ENCODE measurements around the gene IMMP1L. TPM values are rescaled to one million over a fixed set of nuclear protein-coding genes. Genes with fewer than 3 reads are reported as not detected.

Gene IMMP1L
- total RNA-seq, 4 donors from 2014 or later = 14.2 to 30.6 (median 23.7) TPM

GRCh38 chr11:31433851-31434250 lies 75.6 kb downstream of the IMMP1L start:
- Histone ChIP-seq H3K36me3 (peaks cover 0 to 17% of the 10 kb centered on the region in 2 donors), H3K27ac (no peak overlapping the region), H3K27me3 (no peaks in the 10 kb centered on the region), H3K4me3 (no peak overlapping the region), H3K9me3 (no peaks in the 10 kb centered on the region), H3K4me1 (no peaks in the 10 kb centered on the region)
- DNase-seq (no peak), ATAC-seq (no peak)
- TF ChIP-seq POLR2A (IDR thresholded peaks at IDR 0.05) = no peak
- TF ChIP-seq, protein P1, sequence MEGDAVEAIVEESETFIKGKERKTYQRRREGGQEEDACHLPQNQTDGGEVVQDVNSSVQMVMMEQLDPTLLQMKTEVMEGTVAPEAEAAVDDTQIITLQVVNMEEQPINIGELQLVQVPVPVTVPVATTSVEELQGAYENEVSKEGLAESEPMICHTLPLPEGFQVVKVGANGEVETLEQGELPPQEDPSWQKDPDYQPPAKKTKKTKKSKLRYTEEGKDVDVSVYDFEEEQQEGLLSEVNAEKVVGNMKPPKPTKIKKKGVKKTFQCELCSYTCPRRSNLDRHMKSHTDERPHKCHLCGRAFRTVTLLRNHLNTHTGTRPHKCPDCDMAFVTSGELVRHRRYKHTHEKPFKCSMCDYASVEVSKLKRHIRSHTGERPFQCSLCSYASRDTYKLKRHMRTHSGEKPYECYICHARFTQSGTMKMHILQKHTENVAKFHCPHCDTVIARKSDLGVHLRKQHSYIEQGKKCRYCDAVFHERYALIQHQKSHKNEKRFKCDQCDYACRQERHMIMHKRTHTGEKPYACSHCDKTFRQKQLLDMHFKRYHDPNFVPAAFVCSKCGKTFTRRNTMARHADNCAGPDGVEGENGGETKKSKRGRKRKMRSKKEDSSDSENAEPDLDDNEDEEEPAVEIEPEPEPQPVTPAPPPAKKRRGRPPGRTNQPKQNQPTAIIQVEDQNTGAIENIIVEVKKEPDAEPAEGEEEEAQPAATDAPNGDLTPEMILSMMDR (IDR thresholded peaks at IDR 0.05 in 4 of 5, conservative IDR thresholded peaks at IDR 0.05 in 1 of 5) = no peak
- in situ Hi-C loops (cut with MboI; ENCODE audit: low sequenced_read_pairs in 4 of 4) (no loop called here), intact Hi-C loops (cut with DNase I; ENCODE audit: low total_unique reads) (no loop called here)

DNA sequence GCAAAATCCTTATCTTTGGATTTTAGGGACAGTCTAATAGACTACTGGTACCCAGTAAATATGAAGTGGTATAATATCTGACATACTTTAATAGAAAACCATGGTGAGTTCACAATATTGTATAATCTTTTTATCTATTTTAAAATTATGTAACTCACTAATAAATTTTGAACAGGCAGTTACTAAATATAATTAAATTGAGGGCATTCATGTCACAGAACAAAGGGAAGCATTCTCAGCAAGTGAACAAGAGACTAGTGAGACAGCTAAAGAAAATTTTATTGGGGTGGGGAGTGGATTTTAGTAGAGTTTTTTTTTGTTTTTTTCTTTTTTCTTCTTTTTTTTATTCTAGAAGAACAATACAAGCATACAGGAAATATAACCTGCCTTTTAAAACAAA lies 84.8 kb downstream of the IMMP1L start:
- intact Hi-C loops (cut with DNase I; ENCODE audit: low total_unique reads) (no loop called here), in situ Hi-C loops (cut with MboI; ENCODE audit: low sequenced_read_pairs in 4 of 4) (no loop called here)
- no peak for ATAC-seq
- no peak overlapping the region for H3K4me3 ChIP-seq
- no peak overlapping the region for H3K27ac ChIP-seq
- peaks cover 0 to 2% of the 10 kb centered on the region in 2 donors for H3K36me3 ChIP-seq
- TF ChIP-seq POLR2A (IDR thresholded peaks at IDR 0.05) = no peak
- TF ChIP-seq, protein P1 (IDR thresholded peaks at IDR 0.05 in 4 of 5, conservative IDR thresholded peaks at IDR 0.05 in 1 of 5) = no peak
- no peaks in the 10 kb centered on the region for H3K4me1 ChIP-seq
- H3K9me3 ChIP-seq = no peaks in the 10 kb centered on the region
- DNase-seq = no peak
- H3K27me3 ChIP-seq = no peaks in the 10 kb centered on the region

GRCh38 chr11:31422703-31423102 lies 86.7 kb downstream of the IMMP1L start:
- no peaks in the 10 kb centered on the region for H3K27me3 ChIP-seq
- H3K4me1 ChIP-seq = no peaks in the 10 kb centered on the region
- H3K36me3 ChIP-seq = no peaks in the 10 kb centered on the region
- no peak overlapping the region for H3K27ac ChIP-seq
- no peaks in the 10 kb centered on the region for H3K9me3 ChIP-seq
- DNase-seq (no peak), ATAC-seq (no peak)
- H3K4me3 ChIP-seq = no peak overlapping the region
- in situ Hi-C loops (cut with MboI; ENCODE audit: low sequenced_read_pairs in 4 of 4) = no loop called here
- TF ChIP-seq, protein P1 (IDR thresholded peaks at IDR 0.05 in 4 of 5, conservative IDR thresholded peaks at IDR 0.05 in 1 of 5) = no peak
- no peak for TF ChIP-seq POLR2A (IDR thresholded peaks at IDR 0.05)
- intact Hi-C loops (cut with DNase I; ENCODE audit: low total_unique reads) = no loop called here

DNA sequence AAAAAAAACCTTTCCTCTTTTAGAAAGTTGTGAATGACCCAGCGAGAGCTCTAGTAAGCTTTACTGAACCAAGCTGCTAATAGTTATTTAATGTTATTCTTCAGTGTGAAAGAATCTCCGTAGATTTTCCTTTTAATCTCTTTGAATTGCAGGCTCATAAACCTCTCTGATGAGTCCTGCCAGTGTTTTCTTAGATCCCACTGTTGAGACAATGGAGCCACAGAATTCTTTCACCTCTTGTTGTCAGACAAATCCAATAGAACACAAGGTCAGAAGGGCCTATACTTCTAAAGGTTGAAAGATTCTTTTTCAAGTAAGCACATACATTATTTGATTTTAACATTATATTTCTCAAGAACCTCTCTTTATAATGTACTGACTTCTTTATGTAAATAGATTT lies 87.6 kb downstream of the IMMP1L start:
- Histone ChIP-seq H3K27ac (no peak overlapping the region), H3K36me3 (no peaks in the 10 kb centered on the region), H3K27me3 (no peaks in the 10 kb centered on the region), H3K4me1 (peaks cover 0 to 7% of the 10 kb centered on the region in 2 donors), H3K4me3 (no peak overlapping the region), H3K9me3 (no peaks in the 10 kb centered on the region)
- TF ChIP-seq, protein P1 (IDR thresholded peaks at IDR 0.05 in 4 of 5, conservative IDR thresholded peaks at IDR 0.05 in 1 of 5) = no peak
- TF ChIP-seq POLR2A (IDR thresholded peaks at IDR 0.05) = no peak
- ATAC-seq (no peak), DNase-seq (no peak)
- intact Hi-C loops (cut with DNase I; ENCODE audit: low total_unique reads) (no loop called here), in situ Hi-C loops (cut with MboI; ENCODE audit: low sequenced_read_pairs in 4 of 4) (no loop called here)

DNA sequence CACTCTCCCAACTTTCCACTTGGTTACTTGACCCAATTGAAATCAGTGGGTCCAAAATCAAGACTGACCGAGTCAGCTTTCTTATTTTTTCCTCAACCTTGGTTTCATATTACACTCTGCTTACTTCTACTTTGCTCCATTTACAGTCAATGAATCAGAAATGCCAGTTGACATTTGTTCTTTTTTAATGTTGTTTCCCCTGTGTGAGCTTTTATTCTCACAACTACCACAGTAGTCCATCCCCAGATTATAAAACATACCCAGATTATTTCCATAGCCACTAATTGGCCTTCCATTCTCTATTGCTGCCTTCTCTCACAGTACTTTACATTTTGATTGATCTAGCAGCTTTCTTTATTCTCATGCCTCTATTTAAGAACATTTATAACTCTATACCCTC lies 89.8 kb downstream of the IMMP1L start:
- no peak for TF ChIP-seq POLR2A (IDR thresholded peaks at IDR 0.05)
- TF ChIP-seq, protein P1 (IDR thresholded peaks at IDR 0.05 in 4 of 5, conservative IDR thresholded peaks at IDR 0.05 in 1 of 5) = no peak
- in situ Hi-C loops (cut with MboI; ENCODE audit: low sequenced_read_pairs in 4 of 4) (no loop called here), intact Hi-C loops (cut with DNase I; ENCODE audit: low total_unique reads) (no loop called here)

More for the DNA sequence above, 89.8 kb downstream of the IMMP1L start:
- DNase-seq (no peak), ATAC-seq (no peak)
- H3K9me3 ChIP-seq = no peaks in the 10 kb centered on the region
- H3K36me3 ChIP-seq = no peaks in the 10 kb centered on the region
- no peak overlapping the region for H3K27ac ChIP-seq
- no peaks in the 10 kb centered on the region for H3K27me3 ChIP-seq
- H3K4me1 ChIP-seq = peaks cover 0 to 9% of the 10 kb centered on the region in 2 donors
- no peak overlapping the region for H3K4me3 ChIP-seq

Measured in gastrocnemius medialis (tissue), 4 donors.